HEK293 (cell line): ENCODE data around the gene MAPT.

Experiments used
- MEIS1 ChIP-seq: sonication (generic); formaldehyde crosslinking; IDR thresholded peaks from 2 replicates; pipeline ENCODE4 v1.8.1; 2022; ENCODE audit warnings: missing genetic modification reagents, mild to moderate bottlenecking, borderline replicate concordance
- REST ChIP-seq: fragments of 450-650 bp; formaldehyde crosslinking; IDR thresholded peaks from 2 replicates; pipeline ENCODE4 v1.5.1; 2016; ENCODE audit warnings: missing biosample characterization, missing genetic modification characterization
- YY1 ChIP-seq: fragments of 450-650 bp; formaldehyde crosslinking; IDR thresholded peaks from 2 replicates; pipeline ENCODE4 v1.5.1; 2018; ENCODE audit warnings: missing biosample characterization, missing genetic modification characterization
- ZBTB48 ChIP-seq: fragments of 450-650 bp; formaldehyde crosslinking; IDR thresholded peaks from 2 replicates; pipeline ENCODE4 v1.5.1; 2016; ENCODE audit warnings: missing biosample characterization, missing genetic modification characterization
- ZFHX2 ChIP-seq: fragments of 450-650 bp; formaldehyde crosslinking; conservative IDR thresholded peaks from 2 replicates; pipeline ENCODE4 v1.5.1; 2016; ENCODE audit warnings: missing biosample characterization, missing genetic modification characterization
- ZNF112 ChIP-seq: fragments of 450-650 bp; formaldehyde crosslinking; IDR thresholded peaks from 2 replicates; pipeline ENCODE4 v1.5.0; 2017; ENCODE audit warnings: missing biosample characterization, missing genetic modification characterization
- ZNF114 ChIP-seq: fragments of 450-650 bp; formaldehyde crosslinking; IDR thresholded peaks from 2 replicates; pipeline ENCODE4 v1.5.0; 2017; ENCODE audit warnings: missing biosample characterization, missing genetic modification characterization
- ZNF501 ChIP-seq: fragments of 450-650 bp; formaldehyde crosslinking; IDR thresholded peaks from 2 replicates; pipeline ENCODE4 v1.5.1; 2016; ENCODE audit warnings: missing biosample characterization, missing genetic modification characterization
- ZNF585B ChIP-seq: fragments of 450-650 bp; formaldehyde crosslinking; IDR thresholded peaks from 2 replicates; pipeline ENCODE4 v1.5.1; 2016; ENCODE audit warnings: missing biosample characterization, missing genetic modification characterization
- TF ChIP-seq, protein P1 (sequence below): fragments of 450-650 bp; formaldehyde crosslinking; IDR thresholded peaks from 2 replicates; pipeline ENCODE4 v1.5.1; 2016; ENCODE audit warnings: missing biosample characterization, missing genetic modification characterization
- TF ChIP-seq, protein P2 (sequence below): fragments of 450-650 bp; formaldehyde crosslinking; conservative IDR thresholded peaks from 2 replicates; pipeline ENCODE4 v1.5.1; 2016; ENCODE audit warnings: low read depth, missing biosample characterization, missing genetic modification characterization
- TF ChIP-seq, protein P3 (sequence below): fragments of 450-650 bp; formaldehyde crosslinking; IDR thresholded peaks from 2 replicates; pipeline ENCODE4 v1.5.1; 2016; ENCODE audit warnings: missing biosample characterization, missing genetic modification characterization
- TF ChIP-seq, protein P4 (sequence below): fragments of 450-650 bp; formaldehyde crosslinking; IDR thresholded peaks from 2 replicates; pipeline ENCODE4 v1.5.1; 2016; ENCODE audit warnings: missing biosample characterization, missing genetic modification characterization, low read depth
- TF ChIP-seq, protein P5 (sequence below): fragments of 450-650 bp; formaldehyde crosslinking; IDR thresholded peaks from 2 replicates; pipeline ENCODE4 v1.5.1; 2016; ENCODE audit warnings: missing biosample characterization, missing genetic modification characterization, borderline replicate concordance

- TF ChIP-seq YY1 (tag by site-specific recombination), result no peak
- TF ChIP-seq, protein P1, sequence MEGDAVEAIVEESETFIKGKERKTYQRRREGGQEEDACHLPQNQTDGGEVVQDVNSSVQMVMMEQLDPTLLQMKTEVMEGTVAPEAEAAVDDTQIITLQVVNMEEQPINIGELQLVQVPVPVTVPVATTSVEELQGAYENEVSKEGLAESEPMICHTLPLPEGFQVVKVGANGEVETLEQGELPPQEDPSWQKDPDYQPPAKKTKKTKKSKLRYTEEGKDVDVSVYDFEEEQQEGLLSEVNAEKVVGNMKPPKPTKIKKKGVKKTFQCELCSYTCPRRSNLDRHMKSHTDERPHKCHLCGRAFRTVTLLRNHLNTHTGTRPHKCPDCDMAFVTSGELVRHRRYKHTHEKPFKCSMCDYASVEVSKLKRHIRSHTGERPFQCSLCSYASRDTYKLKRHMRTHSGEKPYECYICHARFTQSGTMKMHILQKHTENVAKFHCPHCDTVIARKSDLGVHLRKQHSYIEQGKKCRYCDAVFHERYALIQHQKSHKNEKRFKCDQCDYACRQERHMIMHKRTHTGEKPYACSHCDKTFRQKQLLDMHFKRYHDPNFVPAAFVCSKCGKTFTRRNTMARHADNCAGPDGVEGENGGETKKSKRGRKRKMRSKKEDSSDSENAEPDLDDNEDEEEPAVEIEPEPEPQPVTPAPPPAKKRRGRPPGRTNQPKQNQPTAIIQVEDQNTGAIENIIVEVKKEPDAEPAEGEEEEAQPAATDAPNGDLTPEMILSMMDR (tag by site-specific recombination), result no peak
- no peak for TF ChIP-seq REST (tag by site-specific recombination)
- TF ChIP-seq ZBTB48 (tag by site-specific recombination), result no peak
- TF ChIP-seq ZNF114, result no peak
- TF ChIP-seq ZFHX2 (tag by site-specific recombination), result no peak
- no peak for TF ChIP-seq MEIS1 (CRISPR knock-in tag)
- TF ChIP-seq ZNF585B (tag by site-specific recombination), result no peak
- no peak for TF ChIP-seq ZNF112 (tag by site-specific recombination)
- TF ChIP-seq, protein P2, sequence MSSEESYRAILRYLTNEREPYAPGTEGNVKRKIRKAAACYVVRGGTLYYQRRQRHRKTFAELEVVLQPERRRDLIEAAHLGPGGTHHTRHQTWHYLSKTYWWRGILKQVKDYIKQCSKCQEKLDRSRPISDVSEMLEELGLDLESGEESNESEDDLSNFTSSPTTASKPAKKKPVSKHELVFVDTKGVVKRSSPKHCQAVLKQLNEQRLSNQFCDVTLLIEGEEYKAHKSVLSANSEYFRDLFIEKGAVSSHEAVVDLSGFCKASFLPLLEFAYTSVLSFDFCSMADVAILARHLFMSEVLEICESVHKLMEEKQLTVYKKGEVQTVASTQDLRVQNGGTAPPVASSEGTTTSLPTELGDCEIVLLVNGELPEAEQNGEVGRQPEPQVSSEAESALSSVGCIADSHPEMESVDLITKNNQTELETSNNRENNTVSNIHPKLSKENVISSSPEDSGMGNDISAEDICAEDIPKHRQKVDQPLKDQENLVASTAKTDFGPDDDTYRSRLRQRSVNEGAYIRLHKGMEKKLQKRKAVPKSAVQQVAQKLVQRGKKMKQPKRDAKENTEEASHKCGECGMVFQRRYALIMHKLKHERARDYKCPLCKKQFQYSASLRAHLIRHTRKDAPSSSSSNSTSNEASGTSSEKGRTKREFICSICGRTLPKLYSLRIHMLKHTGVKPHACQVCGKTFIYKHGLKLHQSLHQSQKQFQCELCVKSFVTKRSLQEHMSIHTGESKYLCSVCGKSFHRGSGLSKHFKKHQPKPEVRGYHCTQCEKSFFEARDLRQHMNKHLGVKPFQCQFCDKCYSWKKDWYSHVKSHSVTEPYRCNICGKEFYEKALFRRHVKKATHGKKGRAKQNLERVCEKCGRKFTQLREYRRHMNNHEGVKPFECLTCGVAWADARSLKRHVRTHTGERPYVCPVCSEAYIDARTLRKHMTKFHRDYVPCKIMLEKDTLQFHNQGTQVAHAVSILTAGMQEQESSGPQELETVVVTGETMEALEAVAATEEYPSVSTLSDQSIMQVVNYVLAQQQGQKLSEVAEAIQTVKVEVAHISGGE (tag by site-specific recombination), result no peak
- no peak for TF ChIP-seq ZNF501 (tag by site-specific recombination)
- TF ChIP-seq, protein P3, sequence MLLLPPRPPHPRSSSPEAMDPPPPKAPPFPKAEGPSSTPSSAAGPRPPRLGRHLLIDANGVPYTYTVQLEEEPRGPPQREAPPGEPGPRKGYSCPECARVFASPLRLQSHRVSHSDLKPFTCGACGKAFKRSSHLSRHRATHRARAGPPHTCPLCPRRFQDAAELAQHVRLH, result no peak
- TF ChIP-seq, protein P4, sequence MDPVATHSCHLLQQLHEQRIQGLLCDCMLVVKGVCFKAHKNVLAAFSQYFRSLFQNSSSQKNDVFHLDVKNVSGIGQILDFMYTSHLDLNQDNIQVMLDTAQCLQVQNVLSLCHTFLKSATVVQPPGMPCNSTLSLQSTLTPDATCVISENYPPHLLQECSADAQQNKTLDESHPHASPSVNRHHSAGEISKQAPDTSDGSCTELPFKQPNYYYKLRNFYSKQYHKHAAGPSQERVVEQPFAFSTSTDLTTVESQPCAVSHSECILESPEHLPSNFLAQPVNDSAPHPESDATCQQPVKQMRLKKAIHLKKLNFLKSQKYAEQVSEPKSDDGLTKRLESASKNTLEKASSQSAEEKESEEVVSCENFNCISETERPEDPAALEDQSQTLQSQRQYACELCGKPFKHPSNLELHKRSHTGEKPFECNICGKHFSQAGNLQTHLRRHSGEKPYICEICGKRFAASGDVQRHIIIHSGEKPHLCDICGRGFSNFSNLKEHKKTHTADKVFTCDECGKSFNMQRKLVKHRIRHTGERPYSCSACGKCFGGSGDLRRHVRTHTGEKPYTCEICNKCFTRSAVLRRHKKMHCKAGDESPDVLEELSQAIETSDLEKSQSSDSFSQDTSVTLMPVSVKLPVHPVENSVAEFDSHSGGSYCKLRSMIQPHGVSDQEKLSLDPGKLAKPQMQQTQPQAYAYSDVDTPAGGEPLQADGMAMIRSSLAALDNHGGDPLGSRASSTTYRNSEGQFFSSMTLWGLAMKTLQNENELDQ (tag by site-specific recombination), result no peak
- TF ChIP-seq, protein P5, sequence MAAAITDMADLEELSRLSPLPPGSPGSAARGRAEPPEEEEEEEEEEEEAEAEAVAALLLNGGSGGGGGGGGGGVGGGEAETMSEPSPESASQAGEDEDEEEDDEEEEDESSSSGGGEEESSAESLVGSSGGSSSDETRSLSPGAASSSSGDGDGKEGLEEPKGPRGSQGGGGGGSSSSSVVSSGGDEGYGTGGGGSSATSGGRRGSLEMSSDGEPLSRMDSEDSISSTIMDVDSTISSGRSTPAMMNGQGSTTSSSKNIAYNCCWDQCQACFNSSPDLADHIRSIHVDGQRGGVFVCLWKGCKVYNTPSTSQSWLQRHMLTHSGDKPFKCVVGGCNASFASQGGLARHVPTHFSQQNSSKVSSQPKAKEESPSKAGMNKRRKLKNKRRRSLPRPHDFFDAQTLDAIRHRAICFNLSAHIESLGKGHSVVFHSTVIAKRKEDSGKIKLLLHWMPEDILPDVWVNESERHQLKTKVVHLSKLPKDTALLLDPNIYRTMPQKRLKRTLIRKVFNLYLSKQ (tag by site-specific recombination), result no peak
These were observed 145.3 kb downstream of the MAPT start for GRCh38 chr17:46039592-46040186.
